T-helper 1 cell treated with Interleukin-12 subunit alpha and Interleukin-12 subunit beta and Interleukin-4 antibody, amounts not matched to agents 30 μg/mL and 1 μg/mL, for 36 hours (primary cell): ENCODE results near the gene ARHGAP26.

ENCODE experiments used
- H3K27ac Mint-ChIP-seq: one replicate; pipeline ENCODE4 v1.8.0; 2021; ENCODE audit warnings: mild to moderate bottlenecking, mixed read lengths
- H3K27me3 Mint-ChIP-seq: one replicate; pipeline ENCODE4 v1.8.0; 2021; ENCODE audit warnings: low read depth, mixed read lengths
- H3K36me3 Mint-ChIP-seq: one replicate; pipeline ENCODE4 v1.8.0; 2021; ENCODE audit warnings: low read depth, mixed read lengths
- H3K4me1 Mint-ChIP-seq: one replicate; pipeline ENCODE4 v1.8.0; 2021; ENCODE audit warnings: low read depth, mixed read lengths
- H3K4me3 Mint-ChIP-seq: one replicate; pipeline ENCODE4 v1.8.0; 2021; ENCODE audit warnings: mild to moderate bottlenecking, moderate library complexity, mixed read lengths
- H3K9me3 Mint-ChIP-seq: one replicate; pipeline ENCODE4 v1.8.0; 2021; ENCODE audit warnings: mixed read lengths

ARHGAP26 gene

GRCh38 chr5:142767911-142768310, 2.3 kb upstream of the ARHGAP26 start:
- H3K27me3 Mint-ChIP-seq, result peaks cover 2% of the 10 kb centered on the region
- no peaks in the 10 kb centered on the region for H3K36me3 Mint-ChIP-seq
- no peaks in the 10 kb centered on the region for H3K9me3 Mint-ChIP-seq
- H3K4me1 Mint-ChIP-seq, result peaks cover 26% of the 10 kb centered on the region
- no peak overlapping the region for H3K4me3 Mint-ChIP-seq
- H3K27ac Mint-ChIP-seq, result no peak overlapping the region

DNA sequence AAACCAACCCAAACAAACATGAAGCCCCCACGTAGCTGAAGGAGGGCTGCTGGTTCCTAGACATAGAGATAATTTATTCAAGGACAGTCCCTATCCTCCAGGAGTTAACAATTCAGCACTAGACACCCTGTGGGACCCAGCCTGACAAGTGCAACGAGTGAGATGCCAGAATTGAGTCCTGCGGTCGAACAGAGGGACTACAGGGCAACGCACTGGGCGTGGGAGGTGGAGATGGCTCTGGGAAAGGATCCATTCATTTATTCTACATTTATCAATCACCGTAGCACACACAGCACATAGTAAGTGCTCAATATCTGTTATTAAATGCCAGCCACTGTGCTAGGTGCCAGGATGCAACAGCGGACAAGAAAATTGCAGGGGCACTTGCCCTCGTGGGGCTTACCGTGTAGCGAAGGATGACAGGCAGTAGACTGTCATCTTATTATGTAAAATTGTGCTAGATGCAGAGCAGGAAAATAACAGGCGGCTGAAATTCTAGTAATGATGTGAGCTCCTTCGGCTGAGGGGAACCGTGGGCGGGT, 855 bp upstream of the ARHGAP26 start:
- H3K9me3 Mint-ChIP-seq, result no peaks in the 10 kb centered on the region
- H3K27ac Mint-ChIP-seq, result peak overlapping the region; percentile 82
- peaks cover 30% of the 10 kb centered on the region for H3K4me1 Mint-ChIP-seq
- no peaks in the 10 kb centered on the region for H3K36me3 Mint-ChIP-seq
- H3K27me3 Mint-ChIP-seq, result no peaks in the 10 kb centered on the region
- H3K4me3 Mint-ChIP-seq, result peak overlapping the region; percentile 95

- Mint-ChIP-seq H3K4me3 (peak overlapping the region; percentile 95), H3K9me3 (no peaks in the 10 kb centered on the region), H3K36me3 (no peaks in the 10 kb centered on the region), H3K27me3 (no peaks in the 10 kb centered on the region), H3K27ac (peak overlapping the region; percentile 86), H3K4me1 (peaks cover 33% of the 10 kb centered on the region)
Measured at GRCh38 chr5:142770650-142771609, 753 bp downstream of the ARHGAP26 start.

- Mint-ChIP-seq H3K9me3 (no peaks in the 10 kb centered on the region), H3K4me3 (peak overlapping the region; percentile 95), H3K4me1 (peaks cover 33% of the 10 kb centered on the region), H3K36me3 (no peaks in the 10 kb centered on the region), H3K27me3 (no peaks in the 10 kb centered on the region), H3K27ac (no peak overlapping the region)
Measured at GRCh38 chr5:142771666-142772065, 1.5 kb downstream of the ARHGAP26 start.

GRCh38 chr5:142772446-142773293, 2.5 kb downstream of the ARHGAP26 start:
- Mint-ChIP-seq H3K4me3 (peak overlapping the region; percentile 95), H3K36me3 (no peaks in the 10 kb centered on the region), H3K27me3 (no peaks in the 10 kb centered on the region), H3K27ac (no peak overlapping the region), H3K9me3 (no peaks in the 10 kb centered on the region), H3K4me1 (peaks cover 40% of the 10 kb centered on the region)

DNA sequence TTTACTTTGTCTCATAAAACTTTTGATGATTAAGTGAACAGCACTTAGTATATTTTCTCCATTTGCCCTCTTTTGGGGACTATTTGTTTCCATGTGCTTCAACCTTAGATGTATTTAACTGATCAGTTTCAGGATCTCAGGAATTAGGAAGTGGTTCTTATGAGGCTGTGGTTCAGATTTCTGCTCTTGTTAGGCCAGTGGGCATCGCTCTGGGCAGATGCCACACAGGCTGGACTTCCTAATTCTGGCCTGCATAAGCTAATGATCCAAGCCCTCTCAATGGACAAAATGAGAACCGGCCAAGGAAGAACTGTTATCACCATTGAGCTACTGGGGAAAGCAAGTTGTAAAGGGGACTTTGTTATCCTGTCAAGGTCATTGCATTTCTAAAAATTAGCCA, 6.9 kb downstream of the ARHGAP26 start:
- Mint-ChIP-seq H3K9me3 (no peaks in the 10 kb centered on the region), H3K4me1 (peaks cover 43% of the 10 kb centered on the region), H3K4me3 (no peak overlapping the region), H3K36me3 (no peaks in the 10 kb centered on the region), H3K27ac (no peak overlapping the region), H3K27me3 (no peaks in the 10 kb centered on the region)

- H3K9me3 Mint-ChIP-seq, result no peaks in the 10 kb centered on the region
- H3K4me1 Mint-ChIP-seq, result peaks cover 39% of the 10 kb centered on the region
- no peaks in the 10 kb centered on the region for H3K36me3 Mint-ChIP-seq
- H3K4me3 Mint-ChIP-seq, result no peak overlapping the region
- peak overlapping the region; percentile 39 for H3K27ac Mint-ChIP-seq
- no peaks in the 10 kb centered on the region for H3K27me3 Mint-ChIP-seq
Measured at GRCh38 chr5:142777850-142778249, 7.7 kb downstream of the ARHGAP26 start.

GRCh38 chr5:142779163-142779840, 9.1 kb downstream of the ARHGAP26 start:
- no peak overlapping the region for H3K4me3 Mint-ChIP-seq
- H3K27ac Mint-ChIP-seq, result no peak overlapping the region
- H3K4me1 Mint-ChIP-seq, result peaks cover 49% of the 10 kb centered on the region
- H3K9me3 Mint-ChIP-seq, result no peaks in the 10 kb centered on the region
- no peaks in the 10 kb centered on the region for H3K27me3 Mint-ChIP-seq
- no peaks in the 10 kb centered on the region for H3K36me3 Mint-ChIP-seq

DNA sequence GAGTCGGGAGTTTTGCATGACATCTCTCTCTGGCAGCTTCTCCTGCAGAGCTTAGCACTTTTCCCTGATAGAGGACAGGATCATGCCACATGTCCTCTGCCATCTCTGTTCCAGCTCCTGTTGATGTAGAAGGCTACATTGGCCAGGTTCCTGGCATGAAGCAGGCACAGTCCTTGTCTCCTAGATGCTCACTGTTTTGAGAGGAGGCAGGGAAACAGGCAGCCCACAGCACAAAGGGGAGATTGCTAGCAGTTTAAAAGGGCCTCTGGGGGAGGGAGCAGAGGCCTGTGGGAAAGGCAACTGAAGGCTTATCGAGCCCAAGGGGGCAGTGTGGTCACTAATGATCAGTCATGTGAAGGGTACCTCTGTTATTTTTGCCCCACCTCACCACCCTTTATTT, 10.7 kb downstream of the ARHGAP26 start:
- Mint-ChIP-seq H3K27ac (no peak overlapping the region), H3K36me3 (peaks cover 4% of the 10 kb centered on the region), H3K4me1 (peaks cover 58% of the 10 kb centered on the region), H3K9me3 (no peaks in the 10 kb centered on the region), H3K27me3 (no peaks in the 10 kb centered on the region), H3K4me3 (no peak overlapping the region)

DNA sequence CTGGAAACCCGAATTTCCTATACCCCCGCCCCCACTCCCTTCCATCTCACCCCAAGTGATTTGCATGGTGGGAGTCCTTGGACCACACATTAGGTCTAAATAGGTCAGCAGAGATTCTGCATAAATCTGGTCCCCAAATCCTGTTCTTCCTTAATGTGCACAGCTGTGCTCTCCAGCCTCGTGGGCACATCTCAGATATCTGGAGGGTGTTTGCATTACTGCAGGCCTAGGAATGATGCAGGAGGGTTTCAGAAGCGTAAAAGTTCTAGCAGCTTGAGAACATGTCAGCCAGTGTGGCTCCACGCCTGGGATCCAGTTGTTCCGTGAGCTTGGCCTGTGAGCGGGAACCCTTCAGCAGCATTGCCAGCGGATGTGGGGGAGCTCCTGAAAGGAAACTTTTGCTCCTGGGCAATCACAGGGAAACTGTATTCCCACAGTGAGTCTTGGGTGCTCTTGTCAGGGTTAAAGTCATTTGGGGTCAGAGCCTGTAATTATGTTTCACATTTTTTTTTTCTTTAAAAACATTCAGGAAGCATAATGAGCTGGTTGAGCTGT, 12.9 kb downstream of the ARHGAP26 start:
- peaks cover 53% of the 10 kb centered on the region for H3K4me1 Mint-ChIP-seq
- H3K27ac Mint-ChIP-seq, result peak overlapping the region; percentile 50
- peak overlapping the region; percentile 44 for H3K4me3 Mint-ChIP-seq
- H3K36me3 Mint-ChIP-seq, result peaks cover 6% of the 10 kb centered on the region
- no peaks in the 10 kb centered on the region for H3K27me3 Mint-ChIP-seq
- no peaks in the 10 kb centered on the region for H3K9me3 Mint-ChIP-seq

- H3K27ac Mint-ChIP-seq, result peak overlapping the region; percentile 50
Measured at GRCh38 chr5:142783601-142784341, 13.6 kb downstream of the ARHGAP26 start.

DNA sequence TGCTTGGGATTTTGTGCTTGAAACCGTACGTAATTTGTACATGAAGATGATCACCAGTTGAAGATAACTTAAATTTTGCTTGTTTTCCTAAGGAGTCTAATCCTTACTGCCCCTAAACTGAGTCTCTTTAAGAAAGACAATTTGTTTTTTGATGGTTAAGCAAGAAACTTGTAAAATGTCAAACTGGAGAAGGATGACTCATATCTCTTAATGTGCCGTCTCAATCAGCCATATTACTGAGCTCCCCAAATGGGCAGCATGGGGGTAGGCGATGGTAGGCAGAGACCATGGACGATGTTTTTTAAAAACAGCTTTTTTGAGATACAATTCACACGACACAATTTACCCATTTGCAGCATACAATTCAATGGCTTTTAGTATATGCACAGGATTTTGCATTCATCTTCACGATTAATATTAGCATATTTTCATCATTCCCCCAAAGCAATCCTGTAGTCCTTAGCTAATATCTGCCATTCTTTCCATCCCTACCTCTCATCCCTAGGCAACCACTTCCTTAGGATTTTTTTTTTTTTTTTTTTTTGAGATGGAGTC, 14.3 kb downstream of the ARHGAP26 start:
- H3K27me3 Mint-ChIP-seq, result no peaks in the 10 kb centered on the region
- H3K4me3 Mint-ChIP-seq, result no peak overlapping the region
- H3K36me3 Mint-ChIP-seq, result peaks cover 6% of the 10 kb centered on the region
- peaks cover 44% of the 10 kb centered on the region for H3K4me1 Mint-ChIP-seq
- H3K9me3 Mint-ChIP-seq, result no peaks in the 10 kb centered on the region
- H3K27ac Mint-ChIP-seq, result peak overlapping the region; percentile 35

More at GRCh38 chr5:142783601-142784341, 13.6 kb downstream of the ARHGAP26 start:
- H3K27me3 Mint-ChIP-seq, result no peaks in the 10 kb centered on the region
- H3K4me3 Mint-ChIP-seq, result peak overlapping the region; percentile 44
- H3K9me3 Mint-ChIP-seq, result no peaks in the 10 kb centered on the region
- H3K4me1 Mint-ChIP-seq, result peaks cover 51% of the 10 kb centered on the region
- peaks cover 6% of the 10 kb centered on the region for H3K36me3 Mint-ChIP-seq

DNA sequence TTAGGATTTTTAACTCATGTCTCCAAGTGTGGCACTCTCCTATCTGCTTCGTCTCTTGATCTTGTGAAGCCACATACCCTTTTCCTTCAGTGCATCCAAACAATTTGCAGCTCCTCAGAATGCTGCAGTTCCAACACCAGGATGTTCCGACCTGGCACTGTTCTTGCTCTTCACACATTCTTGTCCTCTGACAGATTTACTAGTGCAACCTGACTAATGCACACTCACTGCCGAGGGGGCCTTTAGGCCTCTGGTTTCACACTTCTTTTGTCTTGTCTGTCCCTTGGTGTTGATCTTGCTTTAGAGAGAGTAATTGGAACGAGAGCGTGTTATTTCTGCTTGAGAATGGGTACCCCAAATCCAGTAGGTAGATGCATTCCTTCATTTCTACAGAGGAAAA, 15.0 kb downstream of the ARHGAP26 start:
- no peak overlapping the region for H3K27ac Mint-ChIP-seq
- peak overlapping the region; percentile 6 for H3K4me3 Mint-ChIP-seq
- peaks cover 44% of the 10 kb centered on the region for H3K4me1 Mint-ChIP-seq

More for the DNA sequence above, 15.0 kb downstream of the ARHGAP26 start:
- H3K27me3 Mint-ChIP-seq, result no peaks in the 10 kb centered on the region
- H3K36me3 Mint-ChIP-seq, result peaks cover 10% of the 10 kb centered on the region
- no peaks in the 10 kb centered on the region for H3K9me3 Mint-ChIP-seq
